ENCODE data around the gene NDUFB3.
"Not testable (repeated sequence)": the region's sequence is repeated elsewhere in the genome, so short reads cannot be mapped to it uniquely, and the experiment has no call there.

The NDUFB3 gene

DNA sequence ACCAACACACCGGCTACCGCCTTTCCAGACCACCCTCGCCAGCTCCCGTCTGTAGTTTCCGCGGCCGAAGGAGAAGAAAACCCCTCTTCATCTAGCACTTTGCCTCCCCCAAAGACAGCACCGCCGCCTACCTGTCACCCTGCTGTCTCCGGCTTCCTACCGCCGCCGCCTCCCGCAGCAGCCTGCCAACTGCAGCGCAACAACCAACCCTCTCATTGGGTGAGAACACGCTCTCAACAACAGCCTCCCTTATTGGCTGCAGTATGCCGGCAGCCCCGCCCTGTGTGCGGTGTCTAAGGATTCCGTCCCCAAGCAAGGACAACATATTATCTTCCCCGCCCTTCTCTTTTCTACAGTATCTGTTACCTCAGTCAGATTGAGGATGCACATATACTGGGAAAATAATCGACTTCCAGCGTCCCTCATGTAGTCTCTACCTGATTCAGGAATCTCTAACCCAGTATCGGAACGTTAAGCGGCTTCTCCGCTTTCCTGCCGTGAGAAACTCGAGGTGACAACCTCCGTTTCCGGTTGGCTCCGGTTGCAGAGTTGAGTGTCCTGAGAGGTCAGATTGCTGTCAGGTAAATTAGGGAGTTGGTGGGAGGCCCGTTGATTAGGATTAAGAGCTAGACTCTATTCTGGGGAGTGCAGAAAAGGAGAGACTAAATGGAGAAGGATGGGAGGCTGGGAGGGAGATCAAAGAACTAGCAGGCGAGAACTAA is at the start of gene NDUFB3, which contains the start of gene HYCC2:
Gene NDUFB3, plus strand, starts transcription at position 523 of the 722 bp plus-strand sequence. CDS start 6,882 bp downstream, outside the sequence.
Gene HYCC2, minus strand, starts transcription at position 193 of the 722 bp plus-strand sequence. CDS start 47,662 bp downstream, outside the sequence.
- Histone ChIP-seq H3K27ac (peak within 1 kb of the TSS; percentile 81 to 98 (median 92)), H3K4me3 (peak within 1 kb of the TSS; percentile 66 to 95 (median 89))

DNA sequence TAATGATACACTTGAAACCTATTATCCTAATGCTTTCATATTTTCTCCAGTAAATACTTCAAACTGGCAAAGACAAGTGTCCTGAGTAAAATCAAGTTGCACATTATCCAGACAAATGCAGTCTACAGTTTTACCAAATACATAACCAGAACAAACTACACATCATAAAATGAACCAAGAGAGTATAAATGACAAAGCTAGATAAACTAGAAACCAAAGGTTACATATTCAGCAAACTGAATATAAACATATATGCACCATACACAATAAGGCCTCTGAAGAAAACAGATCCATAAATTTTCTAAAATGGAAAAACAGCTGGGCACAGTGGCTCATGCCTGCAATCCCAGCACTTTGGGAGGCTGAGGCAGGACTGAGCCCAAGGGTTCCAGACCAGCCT is 47.3 kb upstream of the NDUFB3 start:
- Histone ChIP-seq H3K27ac (no peak overlapping the region), H3K4me3 (no peak overlapping the region)

DNA sequence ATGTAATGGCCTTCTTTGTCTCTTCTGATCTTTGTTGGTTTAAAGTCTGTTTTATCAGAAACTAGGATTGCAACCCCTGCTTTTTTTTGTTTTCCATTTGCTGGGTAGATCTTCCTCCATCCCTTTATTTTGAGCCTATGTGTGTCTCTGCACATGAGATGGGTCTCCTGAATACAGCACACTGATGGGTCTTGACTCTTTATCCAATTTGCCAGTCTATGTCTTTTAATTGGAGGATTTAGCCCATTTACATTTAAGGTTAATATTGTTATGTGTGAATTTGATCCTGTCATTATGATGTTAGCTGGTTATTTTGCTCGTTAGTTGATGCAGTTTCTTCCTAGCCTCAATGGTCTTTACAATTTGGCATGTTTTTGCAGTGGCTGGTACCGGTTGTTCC is 37.4 kb upstream of the NDUFB3 start:
- H3K27ac ChIP-seq, H3K4me3 ChIP-seq: not testable (repeated sequence)

DNA sequence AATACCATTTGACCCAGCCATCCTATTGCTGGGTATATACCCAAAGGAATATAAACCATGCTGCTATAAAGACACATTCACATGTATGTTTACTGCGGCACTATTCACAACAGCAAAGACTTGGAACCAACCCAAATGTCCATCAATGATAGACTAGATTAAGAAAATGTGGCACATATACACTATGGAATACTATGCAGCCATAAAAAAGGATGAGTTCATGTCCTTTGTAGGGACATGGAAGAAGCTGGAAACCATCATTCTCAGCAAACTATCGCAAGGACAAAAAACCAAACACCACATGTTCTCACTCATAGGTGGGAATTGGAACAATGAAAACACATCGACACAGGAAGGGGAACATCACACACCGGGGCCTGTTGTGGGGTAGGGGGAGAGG is 33.4 kb upstream of the NDUFB3 start:
- H3K27ac ChIP-seq: not testable (repeated sequence)

DNA sequence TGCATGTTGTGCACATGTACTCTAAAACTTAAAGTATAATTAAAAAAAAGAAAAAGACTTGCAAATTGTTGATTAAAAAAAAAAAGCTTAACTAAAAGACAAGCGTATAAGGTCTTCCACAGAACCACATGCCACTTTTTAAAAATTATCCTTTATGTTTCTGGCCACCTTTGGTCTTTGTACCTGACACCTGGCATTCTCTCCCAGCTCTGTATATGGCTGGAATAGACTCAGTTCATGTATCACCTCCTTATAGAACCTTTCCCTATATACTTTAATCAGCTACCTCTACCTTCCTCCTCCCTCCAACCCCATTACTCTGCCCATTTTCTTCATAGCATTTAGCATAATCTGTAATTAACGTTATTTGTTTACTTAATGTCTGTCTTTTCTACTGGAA is 32.9 kb upstream of the NDUFB3 start:
- no peak overlapping the region for H3K4me3 ChIP-seq
- no peak overlapping the region for H3K27ac ChIP-seq

More for the DNA sequence above, 33.4 kb upstream of the NDUFB3 start:
- H3K4me3 ChIP-seq: not testable (repeated sequence)

DNA sequence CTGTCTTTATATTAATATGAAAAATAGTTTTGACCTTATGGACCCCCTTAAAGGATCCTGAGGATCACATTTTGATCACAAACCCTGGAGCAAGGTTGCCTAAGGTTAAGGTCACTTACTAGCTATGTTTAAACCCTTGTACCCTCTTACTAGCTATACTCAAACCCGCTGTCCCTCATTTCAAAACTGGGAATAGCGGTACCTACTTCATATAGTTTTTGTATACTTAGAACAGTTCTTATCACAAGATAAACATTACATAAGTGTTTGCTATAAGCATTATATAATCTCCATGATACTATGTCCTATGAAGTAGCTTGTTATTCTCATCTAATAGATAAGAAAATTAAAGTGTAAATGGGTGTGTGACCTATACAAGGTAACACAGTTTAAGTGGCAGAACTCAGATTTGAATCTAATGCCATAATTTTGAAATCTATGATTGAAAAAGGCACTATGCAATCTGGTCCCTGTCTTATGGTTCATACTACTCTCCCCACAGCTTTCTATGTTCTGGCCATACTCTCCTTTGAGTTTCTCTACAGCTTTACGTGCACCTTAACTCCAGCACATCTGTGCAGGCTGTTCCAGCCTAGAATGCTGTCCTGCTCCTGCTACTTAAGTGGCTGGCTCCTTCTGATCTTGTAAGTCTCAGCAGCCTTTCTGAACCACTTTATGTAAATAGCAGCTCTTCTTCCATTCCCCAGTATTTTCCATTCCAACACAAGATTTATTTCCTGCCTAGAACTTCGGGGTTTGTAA is 30.8 kb upstream of the NDUFB3 start:
- no peak overlapping the region for H3K27ac ChIP-seq

DNA sequence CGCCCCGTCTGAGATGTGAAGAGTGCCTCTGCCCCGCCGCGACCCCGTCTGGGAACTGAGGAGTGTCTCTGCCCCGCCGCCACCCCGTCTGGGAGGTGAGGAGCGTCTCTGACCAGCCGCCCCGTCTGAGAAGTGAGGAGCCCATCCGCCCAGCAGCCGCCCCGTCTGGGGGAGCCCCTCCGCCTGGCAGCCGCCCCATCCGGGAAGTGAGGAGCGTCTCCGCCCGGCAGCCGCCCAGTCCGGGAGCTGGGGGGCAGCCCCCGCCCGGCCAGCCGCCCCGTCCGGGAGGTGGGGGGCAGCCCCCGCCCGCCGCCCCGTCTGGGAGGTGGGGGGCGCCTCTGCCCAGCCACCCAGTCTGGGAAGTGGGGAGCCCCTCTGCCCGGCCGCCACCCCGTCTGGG is 29.4 kb upstream of the NDUFB3 start:
- H3K27ac ChIP-seq, H3K4me3 ChIP-seq: not testable (repeated sequence)

More for the DNA sequence above, 30.8 kb upstream of the NDUFB3 start:
- H3K4me3 ChIP-seq: no peak overlapping the region

DNA sequence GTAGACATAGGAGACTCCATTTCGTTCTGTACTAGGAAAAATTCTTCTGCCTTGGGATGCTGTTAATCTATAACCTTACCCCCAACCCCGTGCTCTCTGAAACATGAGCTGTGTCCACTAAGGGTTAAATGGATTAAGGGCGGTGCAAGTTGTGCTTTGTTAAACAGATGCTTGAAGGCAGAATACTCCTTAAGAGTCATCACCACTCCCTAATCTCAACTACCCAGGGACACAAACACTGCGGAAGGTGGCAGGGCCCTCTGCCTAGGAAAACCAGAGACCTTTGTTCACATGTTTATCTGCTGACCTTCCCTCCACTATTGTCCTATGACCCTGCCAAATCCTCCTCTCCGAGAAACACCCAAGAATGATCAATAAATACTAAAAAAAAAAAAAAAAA is 28.8 kb upstream of the NDUFB3 start:
- H3K27ac ChIP-seq, H3K4me3 ChIP-seq: not testable (repeated sequence)

DNA sequence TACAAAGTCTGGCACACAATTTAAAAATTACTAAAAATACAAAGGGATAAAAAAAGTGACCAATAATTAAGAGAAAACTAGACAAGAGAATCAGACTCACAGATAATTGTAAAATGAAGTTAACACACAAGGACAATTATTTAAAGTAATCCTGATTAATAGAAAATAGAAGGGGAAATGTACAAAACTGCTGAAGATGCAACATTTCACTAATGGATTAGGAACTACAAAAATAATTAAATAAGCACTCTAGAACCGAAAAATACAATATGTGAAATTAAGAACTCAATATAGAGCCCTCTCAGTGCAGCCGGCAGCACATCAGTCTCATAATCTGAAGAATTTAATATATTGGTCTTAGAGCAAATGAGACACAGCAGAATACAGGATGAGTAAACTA is 24.9 kb upstream of the NDUFB3 start:
- Histone ChIP-seq H3K27ac (no peak overlapping the region), H3K4me3 (no peak overlapping the region)

DNA sequence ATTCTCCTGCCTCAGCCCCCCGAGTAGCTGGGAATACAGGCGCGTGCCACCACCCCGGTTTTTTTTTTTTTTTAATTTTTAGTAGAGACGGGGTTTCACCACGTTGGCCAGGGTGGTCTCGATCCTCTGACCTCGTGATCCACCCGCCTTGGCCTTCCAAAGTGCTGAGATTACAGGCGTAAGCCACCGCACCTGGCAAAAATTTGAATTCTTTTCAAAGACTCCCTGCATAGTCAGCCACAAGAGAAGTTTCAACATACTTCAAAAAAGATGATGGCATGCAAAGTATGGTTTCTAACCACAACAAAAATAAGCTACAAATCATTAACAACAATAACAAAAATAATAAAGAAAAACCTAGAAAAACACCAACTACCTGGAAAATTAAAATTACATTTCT is 22.3 kb upstream of the NDUFB3 start:
- no peak overlapping the region for H3K4me3 ChIP-seq

DNA sequence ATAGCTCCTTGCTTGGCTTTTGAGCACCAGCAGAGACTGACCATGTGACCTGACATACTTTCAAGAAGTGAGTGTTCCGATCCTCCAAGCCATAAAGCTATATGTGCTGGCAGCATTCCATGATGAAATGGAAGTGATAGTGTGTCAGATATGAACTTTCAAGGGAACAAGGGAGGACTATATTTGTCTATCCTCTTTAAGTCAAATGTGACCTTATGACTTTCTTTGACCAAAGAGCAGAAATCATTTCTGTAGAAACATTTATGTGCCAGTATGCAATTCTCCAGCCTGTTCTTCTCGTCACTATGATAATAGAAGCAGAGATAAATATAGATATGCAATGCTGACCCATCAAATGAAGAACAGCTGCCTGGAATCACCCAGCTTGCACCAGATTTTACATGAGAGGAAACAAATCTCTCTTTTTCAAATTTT is 14.7 kb upstream of the NDUFB3 start:
- H3K27ac ChIP-seq: no peak overlapping the region
- no peak overlapping the region for H3K4me3 ChIP-seq

More for the DNA sequence above, 22.3 kb upstream of the NDUFB3 start:
- H3K27ac ChIP-seq: no peak overlapping the region

DNA sequence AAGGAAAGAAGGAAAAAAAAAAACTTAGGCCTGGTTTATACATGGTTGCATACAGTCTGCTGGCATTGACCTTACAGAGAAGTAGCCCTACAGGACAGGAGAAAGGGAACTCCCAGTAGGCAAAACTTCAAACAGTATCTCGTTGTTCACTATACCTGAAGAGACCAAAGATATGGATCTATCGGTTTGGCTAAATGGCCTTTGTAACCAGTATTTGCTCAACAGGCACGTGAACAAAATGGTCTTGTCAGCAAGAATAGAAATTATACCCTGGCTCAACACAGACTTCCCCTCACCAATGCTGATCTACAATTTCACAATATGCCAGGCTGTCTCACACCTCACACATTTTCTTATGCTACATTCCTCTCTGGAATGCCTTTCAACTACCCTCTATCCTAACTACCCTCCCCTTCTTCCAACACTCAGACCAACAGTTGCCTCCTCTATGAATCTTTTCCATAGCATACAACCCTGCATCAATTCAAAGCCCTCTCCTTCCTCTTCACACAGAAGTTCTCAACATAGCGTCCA is 14.0 kb upstream of the NDUFB3 start:
- H3K27ac ChIP-seq: peak overlapping the region in 1 of 21 experiments; percentile 2
- no peak overlapping the region for H3K4me3 ChIP-seq

DNA sequence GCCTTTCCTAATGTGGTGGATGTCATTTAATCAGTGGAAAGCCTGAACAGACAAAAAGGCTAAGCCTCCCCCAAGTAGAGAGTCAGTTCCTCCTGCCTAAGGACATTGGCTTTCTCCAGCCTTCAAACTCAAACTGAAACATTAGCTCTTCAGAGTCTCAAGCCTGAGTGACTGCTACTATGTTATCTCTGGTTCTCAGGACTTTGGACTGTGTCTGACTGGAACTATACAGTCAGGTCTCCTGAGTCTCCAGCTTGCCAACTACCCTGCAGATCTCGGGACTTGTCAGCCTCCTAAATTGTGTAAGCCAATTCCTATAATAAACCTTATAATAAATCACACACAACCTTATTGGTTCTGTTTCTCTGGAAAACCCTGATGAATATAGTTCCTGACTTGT is 12.9 kb upstream of the NDUFB3 start:
- Histone ChIP-seq H3K27ac (no peak overlapping the region), H3K4me3 (no peak overlapping the region)

DNA sequence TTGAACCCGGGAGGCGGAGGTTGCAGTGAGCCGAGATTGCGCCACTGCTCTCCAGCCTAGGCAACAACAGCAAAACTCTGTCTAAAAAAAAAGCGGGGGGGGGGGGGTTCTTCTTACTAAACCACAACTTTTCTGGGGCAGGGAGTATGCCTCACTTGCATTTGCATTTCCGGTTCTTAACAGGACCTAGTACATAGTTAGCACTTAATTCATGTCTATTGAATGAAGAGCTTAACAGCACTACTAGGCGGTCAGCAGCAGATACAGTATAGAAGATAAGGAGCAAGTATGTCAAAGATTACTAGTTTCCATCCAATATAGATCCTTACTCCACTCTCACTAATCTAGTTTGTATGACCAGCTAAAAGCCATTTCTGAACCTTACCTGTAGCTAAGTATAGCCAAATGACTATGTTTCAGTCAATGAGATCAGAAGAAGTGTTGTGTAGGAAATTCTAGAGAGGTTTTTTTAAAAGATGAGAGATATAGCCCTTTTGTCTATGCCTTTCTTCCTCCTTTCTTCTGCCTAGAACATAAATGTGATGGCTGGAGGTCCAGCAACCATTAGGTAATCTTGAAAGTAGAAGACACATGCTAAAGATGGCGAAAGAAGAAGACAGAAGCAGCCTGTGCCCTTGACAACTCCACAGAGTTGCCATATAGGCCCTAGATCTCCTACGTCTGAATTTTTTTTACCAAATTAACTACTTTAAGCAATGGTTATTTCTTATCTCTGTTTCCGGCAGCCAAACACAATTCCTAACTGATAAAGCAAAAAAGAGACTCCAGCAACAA is 11.6 kb upstream of the NDUFB3 start:
- Histone ChIP-seq H3K27ac (peak overlapping the region in 1 of 21 experiments; percentile 9), H3K4me3 (no peak overlapping the region)

DNA sequence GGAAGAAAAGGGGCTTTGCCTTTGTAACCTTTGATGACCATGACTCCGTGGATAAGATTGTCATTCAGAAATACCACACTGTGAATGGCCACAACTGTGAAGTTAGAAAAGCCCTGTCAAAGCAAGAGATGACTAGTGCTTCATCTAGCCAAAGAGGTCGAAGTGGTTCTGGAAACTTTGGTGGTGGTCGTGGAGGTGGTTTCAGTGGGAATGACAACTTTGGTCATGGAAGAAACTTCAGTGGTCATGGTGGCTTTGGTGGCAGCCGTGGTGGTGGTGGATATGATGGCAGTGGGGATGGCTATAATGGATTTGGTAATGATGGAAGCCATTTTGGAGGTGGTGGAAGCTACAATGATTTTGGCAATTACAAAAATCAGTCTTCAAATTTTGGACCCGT is 8.3 kb upstream of the NDUFB3 start:
- not testable (repeated sequence) for H3K4me3 ChIP-seq, H3K27ac ChIP-seq

DNA sequence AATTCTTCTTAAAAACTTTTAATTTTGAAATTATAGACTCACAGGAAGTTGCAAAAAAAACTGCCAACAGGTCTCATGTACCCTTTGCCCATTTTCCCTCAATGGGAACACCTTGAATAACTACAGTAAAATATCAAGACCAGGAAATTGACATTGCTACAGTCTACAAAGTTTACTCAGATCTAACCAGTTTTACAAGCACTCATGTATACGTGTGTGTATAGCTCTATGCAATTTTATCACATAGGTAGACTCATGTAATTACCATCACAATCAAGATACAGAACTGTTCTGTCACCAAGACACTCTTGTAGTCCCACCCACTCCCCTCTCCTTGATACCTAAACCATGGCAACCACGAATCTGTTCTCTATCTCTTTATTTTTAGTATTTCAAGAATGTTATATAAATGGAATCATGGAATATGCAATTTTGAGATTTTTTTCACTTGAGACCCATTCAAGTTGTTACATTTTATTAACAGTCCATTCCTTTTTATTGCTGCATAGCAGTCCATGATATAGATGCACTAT is 6.9 kb upstream of the NDUFB3 start:
- Histone ChIP-seq H3K4me3 (no peak overlapping the region), H3K27ac (peak overlapping the region in 2 of 21 experiments; percentile 35 to 55)

DNA sequence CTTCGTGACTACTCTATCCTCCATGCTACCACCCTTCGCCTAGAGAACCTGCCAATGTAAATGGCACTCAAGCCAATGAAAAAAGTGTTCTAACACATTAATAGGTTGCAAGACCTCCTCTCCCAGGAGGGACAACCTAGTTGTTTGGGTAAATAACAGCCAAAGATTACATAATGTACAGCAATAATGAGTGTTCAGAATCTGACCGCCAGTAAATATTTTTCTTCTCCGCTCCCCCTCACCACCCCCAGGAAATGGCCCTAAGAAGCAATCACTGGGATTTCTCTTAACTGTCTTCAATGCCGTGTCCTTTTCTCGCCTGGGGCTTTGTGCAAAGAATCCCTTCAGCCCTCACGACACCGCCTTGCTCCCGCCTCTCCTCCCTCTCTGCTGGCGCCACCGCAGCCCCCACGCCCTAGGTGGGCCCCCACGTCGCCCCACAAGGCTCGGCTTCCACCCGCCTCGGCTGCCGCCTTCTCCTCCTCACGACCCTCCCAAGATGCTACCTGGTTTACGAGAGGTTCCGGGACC is 788 bp upstream of the NDUFB3 start:
- Histone ChIP-seq H3K27ac (peak overlapping the region; percentile 81 to 98 (median 92)), H3K4me3 (peak overlapping the region; percentile 66 to 95 (median 89))

DNA sequence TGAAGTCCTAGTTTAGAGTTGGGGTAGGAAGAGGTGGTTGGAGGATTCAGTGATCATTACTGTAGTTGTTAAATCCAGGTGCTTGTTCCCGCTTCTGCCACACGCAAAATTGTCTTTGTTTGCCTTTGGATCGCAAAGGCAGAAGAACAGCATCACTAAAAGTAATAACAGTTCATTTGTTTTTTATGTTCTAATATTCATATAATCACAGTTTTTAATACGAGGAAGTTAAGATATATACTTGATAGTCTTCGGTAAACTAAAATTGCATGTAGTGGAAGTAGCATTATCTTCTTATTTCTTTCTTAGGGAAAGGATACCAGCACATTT is 365 bp downstream of the NDUFB3 start:
- Histone ChIP-seq H3K27ac (peak overlapping the region in 20 of 21 experiments; percentile 82 to 98 (median 92)), H3K4me3 (peak overlapping the region; percentile 66 to 95 (median 89))

DNA sequence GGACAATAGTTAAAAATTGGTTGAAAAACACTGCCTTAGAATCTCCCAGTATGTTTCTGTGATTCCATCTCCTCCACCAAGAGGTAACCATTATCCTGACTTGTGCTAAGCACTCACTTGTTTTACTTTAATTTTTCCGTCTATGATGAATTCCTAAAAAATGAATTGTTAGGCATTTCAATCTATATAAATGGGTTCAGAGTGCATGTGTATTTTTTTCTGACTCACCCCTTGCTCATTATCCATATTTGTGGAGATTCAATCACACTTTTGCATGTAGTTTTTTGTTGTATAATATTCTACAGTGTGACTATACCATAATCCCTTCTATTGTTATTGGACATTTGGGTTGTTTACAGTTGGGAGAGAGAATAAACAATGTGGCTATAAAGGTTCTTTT is 1.3 kb downstream of the NDUFB3 start:
- Histone ChIP-seq H3K4me3 (peak overlapping the region in 1 of 7 experiments; percentile 94), H3K27ac (no peak overlapping the region)
